Erythroblast (primary cell): Measurements from ENCODE around the gene WASF3.

Experiments
- GATA1 ChIP-seq: IDR thresholded peaks from 2 replicates; pipeline ENCODE4 v1.6.1; 2011; ENCODE audit warnings: low read depth, mild to moderate bottlenecking, control low read depth, low read length, moderate library complexity
- POLR2A ChIP-seq: IDR thresholded peaks from 2 replicates; pipeline ENCODE4 v1.6.1; 2011; ENCODE audit warnings: mild to moderate bottlenecking, low read length

DNA sequence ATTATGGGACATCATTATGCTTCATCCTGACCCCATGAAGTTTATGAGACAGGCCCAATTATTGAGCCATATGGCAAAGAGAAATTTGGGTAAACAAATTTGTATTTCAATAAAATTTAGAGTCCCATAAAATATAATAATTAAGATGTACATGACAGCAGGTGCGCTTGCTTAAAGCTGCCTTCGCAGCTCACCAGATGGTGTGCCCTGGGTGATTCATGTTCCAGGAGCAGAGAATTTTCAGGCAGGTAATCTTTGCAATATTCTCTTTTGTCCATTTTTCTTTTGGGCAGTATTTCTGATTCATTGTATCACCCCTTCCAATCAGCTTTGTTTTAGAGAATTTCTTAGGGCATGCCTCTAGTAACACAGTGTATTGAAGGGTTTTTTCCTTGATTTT is 39.5 kb upstream of the WASF3 start:
- no peak for TF ChIP-seq POLR2A
- TF ChIP-seq GATA1 = no peak
